NCI-H2196 (cell line): Measurements from ENCODE around the gene MYCBP.
"Not testable (repeated sequence)": the region's sequence is repeated elsewhere in the genome, so short reads cannot be mapped to it uniquely, and the experiment has no call there.

ENCODE experiments used
- DNase-seq: peaks from one replicate; lab custom pipeline; 2025; ENCODE audit not compliant: unreplicated experiment; lab: John Stamatoyannopoulos, UW

The MYCBP gene

GRCh38 chr1:38873027-38873969 is at the start of gene MYCBP:
Gene MYCBP (minus strand): TSS chr1:38873348. CDS start chr1:38873305, 43 bp downstream.
- peak; percentile 93 for DNase-seq

GRCh38 chr1:38919130-38919529 is 46.0 kb upstream of the MYCBP start:
- no peak for DNase-seq

- no peak for DNase-seq
Observed at GRCh38 chr1:38918568-38918967, 45.4 kb upstream of the MYCBP start.

- no peak for DNase-seq
Observed at GRCh38 chr1:38917772-38918171, 44.6 kb upstream of the MYCBP start.

- DNase-seq, result no peak
Observed at GRCh38 chr1:38917337-38917736, 44.2 kb upstream of the MYCBP start.

- no peak for DNase-seq
Observed at GRCh38 chr1:38915352-38915948, 42.3 kb upstream of the MYCBP start.

GRCh38 chr1:38914908-38915307 is 41.8 kb upstream of the MYCBP start:
- DNase-seq, result not testable (repeated sequence)

- DNase-seq, result no peak
Observed at GRCh38 chr1:38908821-38909220, 35.7 kb upstream of the MYCBP start.

GRCh38 chr1:38905985-38906384 is 32.8 kb upstream of the MYCBP start:
- DNase-seq, result no peak

- no peak for DNase-seq
Observed at GRCh38 chr1:38899560-38899959, 26.4 kb upstream of the MYCBP start.

GRCh38 chr1:38898653-38899230 is 25.6 kb upstream of the MYCBP start:
- no peak for DNase-seq

- no peak for DNase-seq
Observed at GRCh38 chr1:38896169-38896568, 23.0 kb upstream of the MYCBP start.

- DNase-seq, result no peak
Observed at GRCh38 chr1:38892976-38893375, 19.8 kb upstream of the MYCBP start.

- no peak for DNase-seq
Observed at GRCh38 chr1:38891753-38892152, 18.6 kb upstream of the MYCBP start.

- no peak for DNase-seq
Observed at GRCh38 chr1:38889589-38889988, 16.4 kb upstream of the MYCBP start.

- DNase-seq, result no peak
Observed at GRCh38 chr1:38888423-38889333, 15.5 kb upstream of the MYCBP start.

- no peak for DNase-seq
Observed at GRCh38 chr1:38885092-38885491, 11.9 kb upstream of the MYCBP start.

GRCh38 chr1:38881487-38881886 is 8.3 kb upstream of the MYCBP start, which contains the start of gene GJA9:
Gene GJA9 (minus strand): TSS chr1:38881587. CDS start chr1:38876098, 5,489 bp downstream.
- no peak for DNase-seq

- DNase-seq, result no peak
Observed at GRCh38 chr1:38875811-38876210, 2.7 kb upstream of the MYCBP start.

GRCh38 chr1:38872401-38873026 is 634 bp downstream of the MYCBP start:
- DNase-seq, result no peak
